Measurements from ENCODE around the gene AKAP1.

The AKAP1 gene

GRCh38 chr17:57051886-57052361, 33.1 kb upstream of the AKAP1 start:
- CTCF ChIA-PET, result no interaction called here
- POLR2A ChIA-PET, result interaction anchor here (0.9 to 1.6 kb wide), 2 partner anchors 12 to 33 kb away, joined by 3 to 6 read pairs; partner anchors contain the start of gene AKAP1
- TF ChIP-seq FOXA1 (IDR thresholded peaks at IDR 0.05) (no peak), L3MBTL2 (conservative IDR thresholded peaks at IDR 0.05) (peak; percentile 38), FOXK2 (IDR thresholded peaks at IDR 0.05) (no peak), ZNF384 (IDR thresholded peaks at IDR 0.05) (peak; percentile 21; the same call in 1 of the 2 replicates), SUZ12 (IDR thresholded peaks at IDR 0.05) (no peak), ELF4 (IDR thresholded peaks at IDR 0.05) (no peak), LEF1 (IDR thresholded peaks at IDR 0.05; ENCODE audit: borderline replicate concordance) (no peak)
- no peak for DNase-seq (ENCODE audit: extremely low spot score)

- ChIA-PET POLR2A (interaction anchor here (1.1 kb wide), 1 partner anchor 22 kb away, joined by 5 read pairs; the partner anchor contains the start of gene AKAP1), CTCF (no interaction called here)
- no peak for TF ChIP-seq SUZ12 (IDR thresholded peaks at IDR 0.05)
- no peak for TF ChIP-seq L3MBTL2 (conservative IDR thresholded peaks at IDR 0.05)
- no peak for TF ChIP-seq BHLHE40 (IDR thresholded peaks at IDR 0.05; ENCODE audit: borderline replicate concordance)
- no peak for TF ChIP-seq ZNF384 (IDR thresholded peaks at IDR 0.05)
- TF ChIP-seq ELF4 (IDR thresholded peaks at IDR 0.05), result no peak
- no peak for TF ChIP-seq FOXM1 (IDR thresholded peaks at IDR 0.05; ENCODE audit: borderline replicate concordance)
- no peak for TF ChIP-seq ARNT (IDR thresholded peaks at IDR 0.05)
- no peak for TF ChIP-seq FOXA1 (IDR thresholded peaks at IDR 0.05)
- TF ChIP-seq LEF1 (IDR thresholded peaks at IDR 0.05; ENCODE audit: borderline replicate concordance), result no peak
- no peak for TF ChIP-seq CTBP1 (IDR thresholded peaks at IDR 0.05; ENCODE audit: borderline replicate concordance)
- no peak for TF ChIP-seq FOXK2 (IDR thresholded peaks at IDR 0.05)
- no peak for TF ChIP-seq NFRKB (IDR thresholded peaks at IDR 0.05)
- TF ChIP-seq PKNOX1 (IDR thresholded peaks at IDR 0.05), result no peak
- no peak for DNase-seq (ENCODE audit: extremely low spot score)
Observed at GRCh38 chr17:57062865-57063264, 22.2 kb upstream of the AKAP1 start.

- ChIA-PET POLR2A (no interaction called here), CTCF (no interaction called here)
- TF ChIP-seq ELF4 (IDR thresholded peaks at IDR 0.05) (no peak), FOXM1 (IDR thresholded peaks at IDR 0.05; ENCODE audit: borderline replicate concordance) (no peak), FOXA1 (IDR thresholded peaks at IDR 0.05) (no peak), PKNOX1 (IDR thresholded peaks at IDR 0.05) (no peak), FOXK2 (IDR thresholded peaks at IDR 0.05) (no peak), NFRKB (IDR thresholded peaks at IDR 0.05) (no peak), ARNT (IDR thresholded peaks at IDR 0.05) (no peak), L3MBTL2 (conservative IDR thresholded peaks at IDR 0.05) (no peak), HDGF (IDR thresholded peaks at IDR 0.05; ENCODE audit: borderline replicate concordance) (no peak), TARDBP (IDR thresholded peaks at IDR 0.05) (no peak), LEF1 (IDR thresholded peaks at IDR 0.05; ENCODE audit: borderline replicate concordance) (no peak), SUZ12 (IDR thresholded peaks at IDR 0.05) (no peak), CTBP1 (IDR thresholded peaks at IDR 0.05; ENCODE audit: borderline replicate concordance) (no peak), BHLHE40 (IDR thresholded peaks at IDR 0.05; ENCODE audit: borderline replicate concordance) (no peak), SP1 (IDR thresholded peaks at IDR 0.05) (no peak), ZNF384 (IDR thresholded peaks at IDR 0.05) (no peak)
- no peak for DNase-seq (ENCODE audit: extremely low spot score)
Observed at GRCh38 chr17:57067162-57067561, 17.9 kb upstream of the AKAP1 start.

- TF ChIP-seq NFRKB (IDR thresholded peaks at IDR 0.05) (no peak), FOXM1 (IDR thresholded peaks at IDR 0.05; ENCODE audit: borderline replicate concordance) (no peak), SP1 (IDR thresholded peaks at IDR 0.05) (no peak), ZNF384 (IDR thresholded peaks at IDR 0.05) (no peak), TARDBP (IDR thresholded peaks at IDR 0.05) (no peak), SUZ12 (IDR thresholded peaks at IDR 0.05) (no peak), PKNOX1 (IDR thresholded peaks at IDR 0.05) (no peak), CTBP1 (IDR thresholded peaks at IDR 0.05; ENCODE audit: borderline replicate concordance) (no peak), HDGF (IDR thresholded peaks at IDR 0.05; ENCODE audit: borderline replicate concordance) (no peak), FOXA1 (IDR thresholded peaks at IDR 0.05) (no peak), BHLHE40 (IDR thresholded peaks at IDR 0.05; ENCODE audit: borderline replicate concordance) (no peak), L3MBTL2 (conservative IDR thresholded peaks at IDR 0.05) (no peak), ELF4 (IDR thresholded peaks at IDR 0.05) (no peak), ARNT (IDR thresholded peaks at IDR 0.05) (no peak), FOXK2 (IDR thresholded peaks at IDR 0.05) (no peak), LEF1 (IDR thresholded peaks at IDR 0.05; ENCODE audit: borderline replicate concordance) (no peak)
- no peak for DNase-seq (ENCODE audit: extremely low spot score)
- CTCF ChIA-PET, result no interaction called here
- POLR2A ChIA-PET, result no interaction called here
Observed at GRCh38 chr17:57067781-57068180, 17.3 kb upstream of the AKAP1 start.

- ChIA-PET POLR2A (no interaction called here), CTCF (no interaction called here)
- no peak for TF ChIP-seq NFRKB (IDR thresholded peaks at IDR 0.05)
- no peak for TF ChIP-seq SUZ12 (IDR thresholded peaks at IDR 0.05)
- no peak for TF ChIP-seq FOXA1 (IDR thresholded peaks at IDR 0.05)
- no peak for TF ChIP-seq PKNOX1 (IDR thresholded peaks at IDR 0.05)
- TF ChIP-seq LEF1 (IDR thresholded peaks at IDR 0.05; ENCODE audit: borderline replicate concordance), result no peak
- no peak for TF ChIP-seq SP1 (IDR thresholded peaks at IDR 0.05)
- DNase-seq (ENCODE audit: extremely low spot score), result no peak
Observed at GRCh38 chr17:57068222-57068658, 16.8 kb upstream of the AKAP1 start.

- TF ChIP-seq HDGF (IDR thresholded peaks at IDR 0.05; ENCODE audit: borderline replicate concordance) (no peak), NFRKB (IDR thresholded peaks at IDR 0.05) (no peak), SUZ12 (IDR thresholded peaks at IDR 0.05) (no peak), SP1 (IDR thresholded peaks at IDR 0.05) (no peak), FOXA1 (IDR thresholded peaks at IDR 0.05) (no peak), FOXK2 (IDR thresholded peaks at IDR 0.05) (no peak), CTBP1 (IDR thresholded peaks at IDR 0.05; ENCODE audit: borderline replicate concordance) (no peak), TARDBP (IDR thresholded peaks at IDR 0.05) (no peak), ZNF384 (IDR thresholded peaks at IDR 0.05) (no peak), L3MBTL2 (conservative IDR thresholded peaks at IDR 0.05) (no peak), ELF4 (IDR thresholded peaks at IDR 0.05) (no peak), FOXM1 (IDR thresholded peaks at IDR 0.05; ENCODE audit: borderline replicate concordance) (no peak), ARNT (IDR thresholded peaks at IDR 0.05) (no peak), BHLHE40 (IDR thresholded peaks at IDR 0.05; ENCODE audit: borderline replicate concordance) (no peak), LEF1 (IDR thresholded peaks at IDR 0.05; ENCODE audit: borderline replicate concordance) (no peak), PKNOX1 (IDR thresholded peaks at IDR 0.05) (no peak)
- ChIA-PET POLR2A (no interaction called here), CTCF (interaction anchor here (0.6 kb wide), 1 partner anchor 57 kb away, joined by 6 read pairs; no protein-coding TSS in a partner anchor)
- no peak for DNase-seq (ENCODE audit: extremely low spot score)
Observed at GRCh38 chr17:57068707-57069106, 16.3 kb upstream of the AKAP1 start.

Measured in HEK293T (cell line).